Peyer's patch (tissue), 4 donors: ENCODE measurements around the gene ZNF526. TPM values are rescaled to one million over a fixed set of nuclear protein-coding genes. Genes with fewer than 3 reads are reported as not detected.

ENCODE experiments used
- DNase-seq, 3 donors: peaks; one replicate each; pipeline ENCODE4 v3.0.0-alpha.2; 2017 to 2019
- H3K27ac ChIP-seq, 4 donors: fragments of 200-600 bp; sonication (generic); one replicate each; pipeline ENCODE4 v1.5.1; 2016 to 2019
- H3K27me3 ChIP-seq, 2 donors: fragments of 200-600 bp; sonication (generic); one replicate each; pipeline ENCODE4 v1.5.1; 2019
- H3K36me3 ChIP-seq, 3 donors: fragments of 200-600 bp; sonication (generic); one replicate each; pipeline ENCODE4 v1.5.1; 2016 to 2019
- H3K4me1 ChIP-seq, 4 donors: fragments of 200-600 bp; sonication (generic); one replicate each; pipeline ENCODE4 v1.5.1; 2016 to 2019
- H3K4me3 ChIP-seq, 4 donors: fragments of 200-600 bp; sonication (generic); 1 replicate in 3 of 4; 2 replicates in 1 of 4; pipeline ENCODE4 v1.5.1; 2016 to 2019; ENCODE audit warnings: mild to moderate bottlenecking in 1 of 4
- H3K9me3 ChIP-seq, 4 donors: fragments of 200-600 bp; sonication (generic); one replicate each; pipeline ENCODE4 v1.5.1; 2016 to 2019; ENCODE audit warnings: mild to moderate bottlenecking in 1 of 4
- CTCF ChIP-seq, 6 experiments: fragments of 450-650 bp in 4 of 6; fragments of 200-600 bp in 2 of 6; sonication (generic) in 1 of 6; IDR thresholded peaks; one replicate each; pipeline ENCODE4 v1.5.1; 2017 to 2019; ENCODE audit warnings: antibody characterized with exemption in 6 of 6, mild to moderate bottlenecking in 3 of 6, moderate library complexity in 1 of 6
- POLR2A ChIP-seq, 2 donors: fragments of 450-650 bp; IDR thresholded peaks; one replicate each; pipeline ENCODE4 v1.5.1; 2017; ENCODE audit warnings: antibody characterized with exemption in 2 of 2, mild to moderate bottlenecking in 2 of 2, moderate library complexity in 2 of 2
- total RNA-seq, 4 donors: library from RNA; depleted of rRNA; stranded (reverse); fragments of >200 nt; gene quantifications; one replicate each; pipeline ENCODE4 v1.1.0, GENCODE V29; 2016

The ZNF526 gene
- total RNA-seq, 4 donors from 2014 or later, result 9.1 to 14.0 (median 12.3) TPM

DNA sequence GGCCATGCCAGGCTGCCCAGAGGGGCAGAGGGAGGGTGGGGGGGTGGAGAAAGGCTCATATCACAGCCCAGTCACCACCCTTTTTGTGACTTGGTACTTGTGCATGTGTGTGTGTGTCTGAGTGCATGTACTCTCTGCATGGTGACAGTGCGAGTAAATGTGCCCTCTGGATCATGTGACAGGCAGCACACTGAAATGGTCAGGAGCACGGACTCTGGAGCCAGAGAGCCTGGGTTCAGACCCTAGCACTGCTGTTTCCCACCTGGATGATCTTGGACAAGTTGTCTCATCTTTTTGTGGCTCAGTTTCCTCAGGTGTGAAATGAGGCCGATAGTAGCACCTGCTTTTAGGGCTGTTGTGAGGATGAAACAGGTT, 50.9 kb downstream of the ZNF526 start:
- H3K36me3 ChIP-seq, result peaks cover 0 to 37% (median 0%) of the 10 kb centered on the region in 3 donors
- peak overlapping the region; percentile 91 to 99 (median 94) for H3K27ac ChIP-seq
- peak overlapping the region; percentile 67 to 87 (median 72) for H3K4me3 ChIP-seq
- peak in 1 of 3 donors; percentile 53 for DNase-seq
- peaks cover 3 to 31% (median 19%) of the 10 kb centered on the region in 4 donors for H3K4me1 ChIP-seq
- H3K9me3 ChIP-seq, result no peaks in the 10 kb centered on the region
- no peaks in the 10 kb centered on the region for H3K27me3 ChIP-seq
- no peak for TF ChIP-seq POLR2A (IDR thresholded peaks at IDR 0.05)
- TF ChIP-seq CTCF (IDR thresholded peaks at IDR 0.05), result no peak

GRCh38 chr19:42271861-42272534, 51.9 kb downstream of the ZNF526 start:
- TF ChIP-seq CTCF (IDR thresholded peaks at IDR 0.05), result no peak
- TF ChIP-seq POLR2A (IDR thresholded peaks at IDR 0.05), result no peak
- H3K27ac ChIP-seq, result peak overlapping the region in 1 of 4 donors; percentile 99
- H3K4me1 ChIP-seq, result peaks cover 3 to 31% (median 19%) of the 10 kb centered on the region in 4 donors
- no peaks in the 10 kb centered on the region for H3K27me3 ChIP-seq
- H3K9me3 ChIP-seq, result no peaks in the 10 kb centered on the region
- peaks cover 0 to 37% (median 0%) of the 10 kb centered on the region in 3 donors for H3K36me3 ChIP-seq
- DNase-seq, result no peak
- no peak overlapping the region for H3K4me3 ChIP-seq

- Histone ChIP-seq H3K4me1 (peaks cover 3 to 35% (median 19%) of the 10 kb centered on the region in 4 donors), H3K9me3 (no peaks in the 10 kb centered on the region), H3K36me3 (peaks cover 0 to 37% (median 0%) of the 10 kb centered on the region in 3 donors), H3K27ac (no peak overlapping the region), H3K27me3 (no peaks in the 10 kb centered on the region), H3K4me3 (no peak overlapping the region)
- TF ChIP-seq CTCF (IDR thresholded peaks at IDR 0.05), result no peak
- TF ChIP-seq POLR2A (IDR thresholded peaks at IDR 0.05), result no peak
- no peak for DNase-seq
Measured at GRCh38 chr19:42272535-42272897, 52.4 kb downstream of the ZNF526 start.

DNA sequence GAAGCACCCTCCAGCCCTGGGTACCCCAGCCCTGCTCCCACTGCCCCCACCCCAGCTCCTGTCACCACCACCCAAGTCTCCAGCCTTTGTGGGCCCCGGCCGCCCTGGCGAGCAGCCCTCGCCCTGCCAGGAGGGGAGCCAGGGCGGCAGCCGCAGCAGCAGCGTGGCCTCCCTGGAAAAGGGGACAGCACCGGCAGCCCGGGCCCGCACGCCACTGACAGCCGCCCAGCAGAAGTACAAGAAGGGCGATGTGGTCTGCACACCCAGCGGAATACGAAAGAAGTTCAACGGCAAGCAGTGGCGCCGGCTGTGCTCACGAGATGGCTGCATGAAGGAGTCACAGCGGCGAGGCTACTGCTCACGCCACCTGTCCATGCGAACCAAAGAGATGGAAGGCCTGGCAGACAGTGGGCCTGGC, 52.9 kb downstream of the ZNF526 start:
- no peak for TF ChIP-seq POLR2A (IDR thresholded peaks at IDR 0.05)
- TF ChIP-seq CTCF (IDR thresholded peaks at IDR 0.05), result no peak
- peaks cover 3 to 36% (median 17%) of the 10 kb centered on the region in 4 donors for H3K4me1 ChIP-seq
- no peaks in the 10 kb centered on the region for H3K27me3 ChIP-seq
- no peak overlapping the region for H3K4me3 ChIP-seq
- peaks cover 0 to 37% (median 0%) of the 10 kb centered on the region in 3 donors for H3K36me3 ChIP-seq
- no peaks in the 10 kb centered on the region for H3K9me3 ChIP-seq
- peak in 1 of 3 donors; percentile 47 for DNase-seq
- H3K27ac ChIP-seq, result no peak overlapping the region

GRCh38 chr19:42273407-42274064, 53.4 kb downstream of the ZNF526 start:
- no peak overlapping the region for H3K4me3 ChIP-seq
- TF ChIP-seq POLR2A (IDR thresholded peaks at IDR 0.05) (no peak), CTCF (IDR thresholded peaks at IDR 0.05) (no peak)
- H3K9me3 ChIP-seq, result no peaks in the 10 kb centered on the region
- no peak overlapping the region for H3K27ac ChIP-seq
- DNase-seq, result peak in 2 of 3 donors; percentile 34 to 45
- H3K4me1 ChIP-seq, result peaks cover 3 to 41% (median 17%) of the 10 kb centered on the region in 4 donors
- no peaks in the 10 kb centered on the region for H3K27me3 ChIP-seq
- peaks cover 0 to 37% (median 0%) of the 10 kb centered on the region in 3 donors for H3K36me3 ChIP-seq
